Glomerular endothelial cell (primary cell): ENCODE results near the gene PIK3CD. TPM values are rescaled to one million over a fixed set of nuclear protein-coding genes. Genes with fewer than 3 reads are reported as not detected.
"Not testable (repeated sequence)": the region's sequence is repeated elsewhere in the genome, so short reads cannot be mapped to it uniquely, and the experiment has no call there.

Experiments
- DNase-seq: peaks from one replicate; pipeline ENCODE4 v3.0.0-alpha.2; 2011; ENCODE audit warnings: low read depth, low spot score; ENCODE audit errors: extremely low read depth
- total RNA-seq: library from RNA; depleted of rRNA; stranded (reverse); fragments of >200 nt; gene quantifications from 2 replicates; pipeline ENCODE4 v1.2.3, GENCODE V29; 2015

Gene PIK3CD
- total RNA-seq, 1 donor from 2014 or later = 13.2 TPM

- DNase-seq = no peak
Observed at GRCh38 chr1:9687874-9688582, 36.5 kb downstream of the PIK3CD start.

- DNase-seq = no peak
Observed at GRCh38 chr1:9688599-9688998, 37.1 kb downstream of the PIK3CD start.

GRCh38 chr1:9689011-9689706 is 37.6 kb downstream of the PIK3CD start:
- no peak for DNase-seq

GRCh38 chr1:9689971-9690381 is 38.4 kb downstream of the PIK3CD start:
- no peak for DNase-seq

- no peak for DNase-seq
Observed at GRCh38 chr1:9690440-9691107, 39.0 kb downstream of the PIK3CD start.

- no peak for DNase-seq
Observed at GRCh38 chr1:9691108-9691445, 39.5 kb downstream of the PIK3CD start.

- no peak for DNase-seq
Observed at GRCh38 chr1:9691691-9692090, 40.2 kb downstream of the PIK3CD start.

GRCh38 chr1:9696793-9697192 is 45.3 kb downstream of the PIK3CD start:
- DNase-seq = no peak

- no peak for DNase-seq
Observed at GRCh38 chr1:9699361-9699760, 47.8 kb downstream of the PIK3CD start.

- DNase-seq = no peak
Observed at GRCh38 chr1:9700340-9700739, 48.8 kb downstream of the PIK3CD start.

GRCh38 chr1:9701665-9702064 is 50.1 kb downstream of the PIK3CD start:
- DNase-seq = no peak

- no peak for DNase-seq
Observed at GRCh38 chr1:9703165-9703509, 51.6 kb downstream of the PIK3CD start.

- DNase-seq = no peak
Observed at GRCh38 chr1:9703681-9704080, 52.1 kb downstream of the PIK3CD start.

GRCh38 chr1:9705337-9706093 is 54.0 kb downstream of the PIK3CD start:
- DNase-seq = no peak

GRCh38 chr1:9706178-9706577 is 54.6 kb downstream of the PIK3CD start:
- DNase-seq = no peak

- DNase-seq = no peak
Observed at GRCh38 chr1:9710037-9710436, 58.5 kb downstream of the PIK3CD start.

- no peak for DNase-seq
Observed at GRCh38 chr1:9711466-9712020, 60.0 kb downstream of the PIK3CD start.

- not testable (repeated sequence) for DNase-seq
Observed at GRCh38 chr1:9712767-9713166, 61.2 kb downstream of the PIK3CD start.

GRCh38 chr1:9714257-9714718 is 62.8 kb downstream of the PIK3CD start:
- DNase-seq = no peak

- no peak for DNase-seq
Observed at GRCh38 chr1:9715536-9716226, 64.2 kb downstream of the PIK3CD start.
